Stimulated activated CD4-positive, alpha-beta T cell treated with anti-CD3 and anti-CD28 coated beads, Interleukin-12 subunit alpha, Interleukin-12 subunit beta, amount 100 ng/mL, for 24 hours (primary cell): ENCODE measurements around the gene POLE.
"Not testable (repeated sequence)": the region's sequence is repeated elsewhere in the genome, so short reads cannot be mapped to it uniquely, and the experiment has no call there.

Experiments used
- DNase-seq, 2 experiments: peaks; one replicate each; pipeline ENCODE4 v3.0.0-alpha.2; 2020; ENCODE audit warnings: low read depth in 2 of 2

POLE gene

DNA sequence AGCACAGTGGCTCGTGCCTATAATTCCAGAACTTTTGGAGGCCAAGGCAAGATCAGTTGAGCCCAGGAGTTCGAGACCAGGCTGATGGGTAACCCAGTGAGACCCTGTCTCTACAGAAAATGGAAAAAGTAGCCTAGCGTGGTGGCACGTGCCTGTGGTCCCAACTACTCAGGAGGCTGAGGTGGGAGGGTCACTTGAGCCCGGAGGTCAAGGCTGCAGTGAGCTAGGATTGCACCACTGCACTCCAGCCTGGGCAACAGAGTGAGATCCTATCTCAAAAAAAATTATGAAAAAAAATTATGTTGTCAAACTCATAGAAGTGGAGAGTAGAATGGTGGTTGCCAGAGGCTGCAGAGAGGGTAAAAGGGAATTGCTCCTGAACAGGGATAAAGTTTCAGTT, 73.1 kb downstream of the POLE start:
- no peak for DNase-seq

- no peak for DNase-seq
Observed at GRCh38 chr12:132611620-132612019, 75.5 kb downstream of the POLE start.

- DNase-seq: no peak
Observed at GRCh38 chr12:132610866-132611602, 76.1 kb downstream of the POLE start.

DNA sequence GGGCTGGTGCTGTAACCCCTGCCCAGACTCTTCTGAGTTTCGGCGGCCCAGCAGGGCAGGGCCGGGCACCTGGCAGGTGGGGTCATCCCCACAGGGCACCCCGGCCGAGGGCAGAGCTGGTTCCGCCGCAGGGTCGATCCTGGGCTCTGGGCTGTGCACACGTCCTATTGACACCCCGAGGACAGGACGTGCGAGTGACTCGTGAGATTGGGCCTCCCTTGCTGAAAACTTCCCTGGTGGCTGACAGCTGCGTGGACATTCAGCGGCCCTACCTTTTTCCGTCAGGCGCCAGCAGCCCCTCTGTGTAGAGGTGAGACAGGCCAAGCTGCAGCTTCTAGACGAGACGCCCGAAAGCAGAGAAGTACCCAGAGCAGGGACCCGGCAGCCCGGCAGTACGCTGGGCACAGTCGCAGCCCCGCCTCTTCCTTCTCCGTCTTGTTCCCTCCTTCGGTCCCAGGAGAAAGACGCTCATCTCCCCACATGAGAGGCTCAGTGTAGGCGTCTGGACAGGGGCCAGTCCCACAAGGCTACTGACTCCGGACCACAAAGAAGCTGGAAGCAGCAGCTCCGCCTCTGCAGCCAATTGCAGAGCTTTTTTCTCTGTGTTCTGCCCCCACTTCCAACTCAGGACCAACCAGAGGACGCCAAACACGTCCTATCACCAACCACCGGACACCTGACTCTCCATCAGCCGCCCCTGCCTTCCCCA, 76.9 kb downstream of the POLE start, which contains the start of gene LRCOL1:
Gene LRCOL1 (minus strand): TSS at position 532 of the 709 bp plus-strand sequence. CDS start 4,331 bp downstream, outside the sequence.
- DNase-seq: no peak

GRCh38 chr12:132608231-132609171, 78.6 kb downstream of the POLE start:
- DNase-seq: no peak

- no peak for DNase-seq
Observed at GRCh38 chr12:132606927-132607326, 80.2 kb downstream of the POLE start.

DNA sequence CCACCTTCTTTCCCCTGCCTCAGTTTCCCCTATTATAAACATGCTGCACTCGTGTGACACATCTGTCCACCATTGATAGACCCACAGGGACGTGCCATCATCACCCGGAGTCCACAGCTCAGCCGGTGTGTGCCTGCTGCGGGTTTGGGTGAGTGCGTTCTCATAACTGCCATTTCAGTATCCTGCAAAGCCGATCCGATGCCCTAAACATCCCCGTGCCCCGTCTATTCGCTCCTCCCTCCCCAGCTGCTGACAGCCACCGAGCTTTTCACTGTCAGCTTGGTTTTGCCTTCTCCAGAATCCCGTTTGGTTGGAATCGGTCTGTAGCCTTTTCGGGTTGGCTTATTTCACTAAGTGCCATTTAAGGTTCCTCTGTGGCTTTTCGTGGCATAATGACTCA, 80.7 kb downstream of the POLE start:
- DNase-seq: no peak

GRCh38 chr12:132605892-132606291, 81.2 kb downstream of the POLE start:
- no peak for DNase-seq

- DNase-seq: no peak
Observed at GRCh38 chr12:132604668-132605441, 82.3 kb downstream of the POLE start.

- DNase-seq: no peak
Observed at GRCh38 chr12:132604151-132604618, 83.0 kb downstream of the POLE start.

DNA sequence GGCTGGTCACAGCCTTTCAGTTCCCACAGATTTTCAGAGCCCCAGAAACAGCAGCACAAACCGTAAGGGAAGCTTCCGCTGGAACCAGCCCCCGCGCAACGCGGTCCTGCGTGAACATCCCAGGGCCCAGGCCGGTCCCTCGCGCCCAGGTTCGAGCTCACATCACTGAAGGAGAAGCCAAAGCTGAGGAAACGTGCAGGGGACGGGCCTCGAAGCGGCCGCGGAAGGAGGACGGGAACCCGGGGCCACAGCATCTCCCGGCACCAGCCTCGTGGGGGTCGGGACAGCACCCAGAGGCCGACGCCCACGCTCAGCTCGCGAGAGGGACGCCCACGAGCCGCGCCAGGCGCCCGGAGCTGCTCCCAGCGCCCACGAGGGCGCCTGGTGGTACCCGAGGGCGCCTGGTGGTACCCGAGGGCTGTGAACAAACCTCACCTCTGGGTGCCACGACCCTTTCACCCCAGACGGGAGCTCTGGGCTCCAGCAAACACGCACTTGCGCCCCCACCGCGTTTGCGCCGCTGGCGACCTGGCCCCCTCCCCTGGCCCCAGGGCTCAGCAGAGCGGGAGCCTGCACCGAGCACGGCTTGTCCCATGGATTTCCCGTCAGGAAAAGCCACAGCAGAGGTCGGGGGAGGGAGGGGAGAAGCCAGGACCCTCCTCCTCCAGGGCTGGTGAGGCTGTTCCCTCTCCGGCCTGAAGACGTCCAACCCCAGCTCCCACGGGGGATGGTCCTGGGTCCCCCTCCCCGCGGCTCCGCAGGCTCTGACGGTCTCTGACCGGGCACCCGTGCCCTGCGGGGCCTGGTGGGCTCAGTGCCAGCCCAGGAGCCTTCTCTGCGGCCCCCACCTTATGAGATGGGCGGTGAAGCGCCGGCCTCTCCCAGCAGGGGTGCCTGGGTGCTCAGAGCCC, 83.6 kb downstream of the POLE start:
- DNase-seq: no peak

GRCh38 chr12:132602572-132603239, 84.4 kb downstream of the POLE start:
- no peak for DNase-seq

DNA sequence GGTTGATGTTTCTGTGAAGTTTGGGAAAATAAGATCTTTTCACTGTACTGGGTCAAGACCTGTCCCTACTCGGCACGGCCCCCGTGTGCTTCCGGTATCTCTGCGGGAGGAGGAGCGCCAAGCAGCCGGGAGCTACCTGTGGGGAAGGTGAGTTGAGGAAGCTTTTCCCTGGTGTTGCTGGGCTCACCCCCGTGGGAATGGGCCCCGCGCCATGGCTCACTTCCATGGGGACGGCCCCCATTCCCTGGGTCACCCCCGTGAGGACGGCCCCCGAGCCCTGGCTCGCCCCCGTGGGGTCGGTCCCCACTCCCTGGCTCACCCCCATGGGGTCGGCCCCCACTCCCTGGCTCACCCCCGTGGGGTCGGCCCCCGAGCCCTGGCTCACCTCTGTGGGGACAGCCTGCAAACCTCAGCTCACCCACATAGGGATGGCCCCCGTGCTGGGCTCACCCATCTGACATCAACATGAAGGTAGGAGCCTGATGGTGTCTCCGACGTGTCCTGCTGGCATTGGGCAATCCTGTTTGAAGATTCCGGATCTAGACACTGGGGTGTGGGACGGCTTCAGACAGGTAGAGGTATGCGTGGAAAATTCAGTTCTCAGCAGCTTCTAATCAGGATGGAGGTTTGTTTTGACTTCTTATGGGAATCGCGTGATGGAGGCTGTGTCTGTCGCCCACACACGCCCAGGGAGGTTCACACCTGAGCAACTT, 85.8 kb downstream of the POLE start:
- DNase-seq: no peak

DNA sequence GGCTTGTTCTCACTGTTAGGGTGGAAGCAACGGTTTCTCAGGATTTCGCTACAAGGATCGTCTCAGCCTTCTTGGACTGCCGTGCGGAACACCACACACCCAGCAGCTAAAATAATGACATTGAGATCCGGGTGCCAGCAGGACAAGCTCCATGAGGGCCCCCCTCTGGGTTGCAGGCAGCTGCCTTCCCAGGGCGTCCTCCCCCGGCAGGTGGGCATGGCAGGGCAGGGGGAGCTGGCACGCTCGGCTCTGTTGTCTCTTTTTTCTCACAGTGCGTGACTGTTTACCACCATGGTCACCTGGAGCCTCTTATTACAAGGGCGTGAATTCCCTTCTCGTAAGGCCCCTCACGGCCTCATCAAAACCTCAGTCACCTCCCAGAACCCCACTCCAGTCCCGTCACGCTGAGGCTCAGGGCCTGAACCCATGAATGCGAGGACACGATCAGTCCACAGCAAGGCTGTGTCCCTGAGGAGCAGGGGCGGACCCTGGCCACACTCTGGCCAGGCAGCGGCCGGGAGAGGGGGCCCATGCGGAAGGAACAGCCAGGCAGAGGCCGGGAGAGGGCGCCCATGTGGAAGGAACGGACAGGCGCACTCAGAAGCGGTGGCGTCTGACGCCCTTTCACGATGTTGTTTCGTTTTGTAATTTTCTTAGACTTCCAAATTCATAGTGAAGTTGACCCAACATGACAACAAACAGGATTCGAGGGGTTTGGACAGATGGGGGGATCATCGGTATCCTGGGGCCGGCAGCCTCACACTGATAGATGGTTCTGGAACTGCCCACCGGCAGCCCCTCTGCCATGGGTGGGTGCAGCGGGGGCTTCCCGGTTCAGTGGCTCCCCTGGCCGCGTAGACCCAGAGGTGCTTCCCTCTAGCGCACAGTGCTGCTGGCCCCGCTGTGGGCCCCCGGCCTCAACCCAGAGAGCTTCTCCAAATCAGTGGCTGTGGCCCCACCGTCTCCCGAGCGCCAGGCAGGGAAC, 86.8 kb downstream of the POLE start:
- no peak for DNase-seq

GRCh38 chr12:132599502-132599901, 87.6 kb downstream of the POLE start:
- DNase-seq: not testable (repeated sequence)

GRCh38 chr12:132597333-132598316, 89.5 kb downstream of the POLE start:
- DNase-seq: no peak
